Effector memory CD4-positive, alpha-beta T cell (primary cell): ENCODE results near the gene CCM2L.

Source experiments
- DNase-seq, 3 donors: peaks; one replicate each; pipeline ENCODE4 v3.0.0-alpha.2; 2020
- H3K27ac ChIP-seq: 2 replicates; pipeline ENCODE4 v1.7.0; 2013; ENCODE audit warnings: mild to moderate bottlenecking, low read length, moderate library complexity; ENCODE audit not compliant: insufficient read depth, poor library complexity, severe bottlenecking
- H3K27me3 ChIP-seq: replicated peaks from 2 replicates; pipeline ENCODE4 v1.7.0; 2013; ENCODE audit warnings: mild to moderate bottlenecking, low read length; ENCODE audit not compliant: insufficient read depth, control insufficient read depth, poor library complexity, severe bottlenecking
- H3K36me3 ChIP-seq: 2 replicates; pipeline ENCODE4 v1.7.0; 2013; ENCODE audit warnings: mild to moderate bottlenecking, low read length, moderate library complexity; ENCODE audit not compliant: control insufficient read depth, insufficient read depth
- H3K4me1 ChIP-seq: 2 replicates; pipeline ENCODE4 v1.7.0; 2013; ENCODE audit warnings: low read length, mild to moderate bottlenecking; ENCODE audit not compliant: control insufficient read depth, insufficient read depth, poor library complexity, severe bottlenecking
- H3K4me3 ChIP-seq: 2 replicates; pipeline ENCODE4 v1.7.0; 2013; ENCODE audit warnings: low read length, low read depth, mild to moderate bottlenecking; ENCODE audit not compliant: insufficient read depth, poor library complexity, severe bottlenecking
- H3K9me3 ChIP-seq: 2 replicates; pipeline ENCODE4 v1.7.0; 2013; ENCODE audit warnings: mild to moderate bottlenecking, low read length, moderate library complexity; ENCODE audit not compliant: control insufficient read depth

Gene CCM2L

DNA sequence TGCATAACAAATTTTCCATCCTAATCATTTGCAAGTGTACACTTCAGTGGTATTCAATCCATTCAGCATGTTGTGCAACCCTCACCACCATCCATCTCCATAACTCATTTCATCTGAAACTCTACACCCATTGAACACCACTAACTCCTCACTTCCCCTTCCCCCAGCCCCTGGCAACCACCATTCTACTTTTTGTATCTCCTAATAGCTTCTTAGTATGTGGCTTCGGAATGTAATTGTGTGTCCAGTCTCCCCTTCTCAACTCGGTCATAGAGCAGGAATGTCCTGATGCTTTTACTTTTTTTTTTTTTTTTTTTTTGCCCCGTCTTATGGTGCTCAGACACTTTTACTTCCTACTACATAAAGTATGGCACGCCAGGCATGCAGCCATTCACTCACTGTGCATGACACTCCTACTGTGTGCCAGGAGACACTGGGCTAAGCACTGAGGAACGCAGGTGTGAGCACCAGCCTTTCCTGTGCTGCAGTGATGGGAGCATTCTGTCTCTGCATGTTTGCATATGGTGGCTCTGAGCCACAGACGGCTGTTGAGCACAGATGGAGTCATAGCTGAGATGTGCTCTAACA, 57.1 kb downstream of the CCM2L start:
- no peaks in the 10 kb centered on the region for H3K36me3 ChIP-seq
- no peaks in the 10 kb centered on the region for H3K9me3 ChIP-seq
- no peak overlapping the region for H3K27ac ChIP-seq
- DNase-seq, result no peak
- H3K4me1 ChIP-seq, result no peaks in the 10 kb centered on the region
- H3K27me3 ChIP-seq, result no peaks in the 10 kb centered on the region
- no peak overlapping the region for H3K4me3 ChIP-seq

DNA sequence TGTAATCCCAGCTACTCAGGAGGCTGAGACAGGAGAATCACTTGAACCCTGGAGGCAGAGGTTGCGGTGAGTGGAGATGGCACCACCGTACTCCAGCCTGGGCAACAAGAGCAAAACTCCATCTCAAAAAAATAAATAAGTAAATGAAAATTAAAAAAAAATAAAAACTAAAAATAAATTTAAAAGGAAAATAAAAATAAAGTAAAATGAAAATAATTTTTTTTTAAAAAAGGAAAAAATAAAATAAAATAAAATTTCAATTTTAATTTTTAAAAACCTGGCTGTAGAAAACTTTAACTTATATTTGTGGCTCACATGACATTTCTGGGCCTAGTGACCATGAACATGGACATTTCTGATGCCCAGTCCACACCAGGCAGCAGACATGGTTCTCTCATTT, 57.9 kb downstream of the CCM2L start:
- Histone ChIP-seq H3K9me3 (no peaks in the 10 kb centered on the region), H3K27ac (no peak overlapping the region), H3K4me3 (no peak overlapping the region), H3K4me1 (no peaks in the 10 kb centered on the region), H3K27me3 (no peaks in the 10 kb centered on the region), H3K36me3 (no peaks in the 10 kb centered on the region)
- no peak for DNase-seq

DNA sequence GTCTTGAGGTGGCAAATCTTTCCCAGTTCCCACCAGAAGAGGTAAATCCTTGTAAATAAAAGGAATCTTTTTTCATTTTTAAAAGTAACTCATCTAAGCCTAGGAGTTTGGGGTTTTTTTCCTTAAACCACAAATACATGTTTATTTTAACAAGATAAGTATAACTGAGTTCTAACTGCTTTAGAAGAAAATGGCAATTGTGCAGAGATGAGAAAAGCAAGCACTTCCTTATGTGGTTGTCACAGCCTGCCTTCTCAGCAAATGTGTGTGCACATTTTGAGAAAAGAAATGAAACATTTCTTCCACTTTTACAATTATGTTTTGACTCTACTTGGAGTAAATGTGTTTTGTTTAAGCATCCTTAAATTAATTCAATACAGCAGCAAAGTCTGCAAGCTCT, 59.5 kb downstream of the CCM2L start:
- Histone ChIP-seq H3K9me3 (no peaks in the 10 kb centered on the region), H3K27me3 (no peaks in the 10 kb centered on the region), H3K4me3 (no peak overlapping the region), H3K4me1 (no peaks in the 10 kb centered on the region), H3K27ac (no peak overlapping the region), H3K36me3 (no peaks in the 10 kb centered on the region)
- no peak for DNase-seq

DNA sequence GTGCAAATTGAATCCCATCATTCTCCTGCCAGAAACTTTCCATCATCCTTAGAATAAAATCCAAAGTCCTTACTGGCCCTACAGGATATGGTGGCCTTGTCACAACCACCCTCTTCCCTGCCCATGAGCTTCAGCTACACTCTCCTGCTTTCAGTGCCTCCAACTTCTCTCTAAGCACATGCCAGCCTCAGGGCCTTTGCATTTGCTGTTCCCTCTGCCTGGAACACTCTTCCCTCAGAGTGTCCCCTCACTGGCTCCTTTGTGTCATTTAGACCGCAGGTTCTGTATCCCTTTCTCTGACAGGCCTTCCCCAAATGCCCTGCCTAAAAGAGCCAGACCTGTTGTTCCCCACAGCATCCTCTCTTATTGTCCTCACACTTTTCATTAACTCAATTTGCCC, 60.0 kb downstream of the CCM2L start:
- H3K9me3 ChIP-seq, result no peaks in the 10 kb centered on the region
- no peaks in the 10 kb centered on the region for H3K36me3 ChIP-seq
- DNase-seq, result no peak
- no peaks in the 10 kb centered on the region for H3K27me3 ChIP-seq
- no peak overlapping the region for H3K27ac ChIP-seq
- no peaks in the 10 kb centered on the region for H3K4me1 ChIP-seq
- H3K4me3 ChIP-seq, result no peak overlapping the region

DNA sequence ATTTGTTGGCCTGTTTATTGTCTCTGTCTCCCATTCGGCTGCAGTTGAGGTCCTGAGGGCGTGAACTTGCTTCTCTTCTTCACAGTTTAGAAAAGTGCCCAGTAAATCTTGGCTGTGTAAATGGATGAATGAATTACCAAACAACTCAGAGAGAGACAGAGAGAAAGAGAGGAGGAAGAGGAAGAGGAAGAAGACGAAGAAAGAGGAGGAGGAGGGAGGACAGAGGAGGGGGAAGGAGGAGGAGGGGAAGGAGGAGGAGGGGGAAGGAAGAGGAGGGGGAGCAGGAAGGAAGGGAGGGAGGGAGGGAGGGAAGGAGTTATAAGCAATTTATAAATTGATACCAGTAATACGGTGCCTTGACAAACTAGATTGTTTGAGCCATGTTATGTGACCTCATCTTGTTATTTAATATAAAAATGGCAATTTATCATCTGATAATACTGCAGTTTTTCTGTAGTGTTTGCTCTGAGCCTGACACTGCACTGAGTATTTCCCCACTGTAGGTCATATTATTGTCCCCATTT, 60.5 kb downstream of the CCM2L start:
- no peaks in the 10 kb centered on the region for H3K27me3 ChIP-seq
- H3K4me1 ChIP-seq, result no peaks in the 10 kb centered on the region
- H3K36me3 ChIP-seq, result no peaks in the 10 kb centered on the region
- no peak overlapping the region for H3K4me3 ChIP-seq
- H3K9me3 ChIP-seq, result no peaks in the 10 kb centered on the region
- no peak for DNase-seq
- no peak overlapping the region for H3K27ac ChIP-seq

DNA sequence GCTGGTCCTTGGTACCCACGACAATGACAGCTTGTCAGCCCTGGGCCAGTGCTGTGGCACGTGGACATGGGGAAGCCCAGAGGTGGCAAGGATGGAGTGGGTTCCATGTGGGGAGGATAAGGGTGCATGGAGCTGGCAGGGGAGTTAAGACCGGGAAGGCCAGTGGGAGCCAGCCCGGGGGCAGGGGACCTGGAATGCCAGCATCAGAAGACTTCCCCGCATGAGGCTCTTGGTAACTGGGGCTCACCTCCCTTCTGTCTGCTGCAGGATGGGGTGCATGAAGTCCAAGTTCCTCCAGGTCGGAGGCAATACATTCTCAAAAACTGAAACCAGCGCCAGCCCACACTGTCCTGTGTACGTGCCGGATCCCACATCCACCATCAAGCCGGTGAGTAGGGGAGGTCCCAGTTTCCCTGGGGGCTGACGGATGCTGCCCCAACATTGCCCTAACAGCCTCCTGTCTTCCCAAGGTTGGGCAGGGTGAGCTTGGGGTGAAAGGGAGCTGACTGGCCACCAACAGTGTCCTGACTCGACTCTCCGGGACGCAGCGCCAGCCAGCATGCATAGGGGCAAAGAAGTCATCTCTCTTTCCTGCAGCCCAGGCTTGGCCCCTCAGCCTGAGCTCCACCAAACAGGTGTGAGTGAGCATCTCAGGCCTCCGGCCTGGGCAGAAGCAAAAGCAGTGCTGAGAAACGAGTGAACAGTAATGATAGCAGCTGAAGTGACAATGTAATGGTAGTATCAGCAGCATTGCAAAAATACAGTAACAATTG, 61.3 kb downstream of the CCM2L start:
- Histone ChIP-seq H3K4me1 (no peaks in the 10 kb centered on the region), H3K4me3 (no peak overlapping the region), H3K27ac (no peak overlapping the region), H3K9me3 (no peaks in the 10 kb centered on the region), H3K36me3 (no peaks in the 10 kb centered on the region), H3K27me3 (no peaks in the 10 kb centered on the region)
- no peak for DNase-seq

DNA sequence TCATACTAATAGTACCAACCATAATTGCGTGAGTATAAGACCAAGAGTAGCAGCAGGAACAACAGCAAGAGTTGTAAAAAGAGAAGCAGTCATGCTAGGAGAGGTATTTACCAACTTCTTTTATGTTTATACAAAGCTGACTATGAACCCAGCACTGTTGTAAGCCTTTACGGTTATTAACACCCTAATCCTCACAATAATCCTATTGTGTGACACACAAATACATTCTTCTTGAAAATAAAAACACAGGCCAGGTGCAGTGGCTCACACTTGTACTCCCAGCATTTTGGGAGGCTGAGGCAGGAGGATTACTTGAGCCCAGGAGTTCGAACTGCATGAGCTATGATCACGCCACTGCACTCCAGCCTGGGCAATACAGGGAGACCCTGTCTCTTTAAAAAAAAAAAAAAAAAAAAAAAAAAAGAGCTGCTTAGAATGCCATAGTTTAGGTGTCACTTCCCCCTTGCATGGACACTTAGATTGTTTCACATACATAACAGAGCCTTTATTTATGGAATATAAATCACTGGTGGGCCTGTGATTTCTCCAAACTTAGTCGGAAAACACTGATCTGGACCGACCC, 62.0 kb downstream of the CCM2L start:
- H3K27me3 ChIP-seq, result no peaks in the 10 kb centered on the region
- DNase-seq, result no peak
- H3K27ac ChIP-seq, result no peak overlapping the region
- H3K4me3 ChIP-seq, result no peak overlapping the region
- no peaks in the 10 kb centered on the region for H3K9me3 ChIP-seq
- no peaks in the 10 kb centered on the region for H3K36me3 ChIP-seq
- H3K4me1 ChIP-seq, result no peaks in the 10 kb centered on the region

DNA sequence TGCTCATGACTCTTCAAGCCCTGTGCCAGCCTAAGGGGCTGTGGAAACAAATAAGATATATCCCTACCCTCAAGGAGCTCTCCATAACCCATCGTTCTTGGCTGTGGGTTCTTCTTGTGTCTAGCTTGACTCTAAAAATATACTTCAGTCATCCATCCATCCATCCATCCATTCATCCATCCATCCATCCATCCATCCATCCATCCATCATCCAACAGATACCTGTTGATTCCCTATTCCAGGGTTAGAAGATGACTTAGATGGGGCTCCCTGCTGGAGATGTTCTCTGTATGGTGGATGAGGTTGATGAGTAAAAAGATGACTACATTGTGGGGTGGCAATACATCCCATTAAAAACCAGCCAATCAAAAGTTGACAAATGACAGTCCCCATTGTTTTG, 65.3 kb downstream of the CCM2L start:
- Histone ChIP-seq H3K27ac (no peak overlapping the region), H3K27me3 (no peaks in the 10 kb centered on the region), H3K9me3 (no peaks in the 10 kb centered on the region), H3K4me1 (no peaks in the 10 kb centered on the region), H3K36me3 (no peaks in the 10 kb centered on the region), H3K4me3 (no peak overlapping the region)
- DNase-seq, result no peak

DNA sequence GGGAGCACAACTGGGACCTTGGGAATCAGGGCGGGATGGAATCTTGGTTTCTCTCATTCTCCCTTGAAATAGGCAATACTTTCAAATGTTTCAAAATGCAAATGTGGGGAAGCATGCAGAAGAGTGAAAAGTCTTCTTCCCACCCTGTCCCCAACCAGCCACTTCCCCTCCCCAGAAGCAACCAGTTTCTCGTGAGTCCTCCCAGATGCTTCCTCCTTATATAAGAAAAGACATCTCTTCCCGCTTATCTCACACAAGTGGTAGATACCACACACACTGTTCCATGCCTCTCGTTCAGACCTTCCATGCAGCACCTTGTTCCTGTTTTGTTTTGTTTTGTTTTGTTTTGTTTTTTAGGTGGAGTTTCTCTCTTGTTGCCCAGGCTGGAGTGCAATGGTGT, 67.0 kb downstream of the CCM2L start:
- no peaks in the 10 kb centered on the region for H3K4me1 ChIP-seq
- no peaks in the 10 kb centered on the region for H3K9me3 ChIP-seq
- DNase-seq, result no peak
- no peak overlapping the region for H3K27ac ChIP-seq
- H3K27me3 ChIP-seq, result no peaks in the 10 kb centered on the region
- no peak overlapping the region for H3K4me3 ChIP-seq
- no peaks in the 10 kb centered on the region for H3K36me3 ChIP-seq

DNA sequence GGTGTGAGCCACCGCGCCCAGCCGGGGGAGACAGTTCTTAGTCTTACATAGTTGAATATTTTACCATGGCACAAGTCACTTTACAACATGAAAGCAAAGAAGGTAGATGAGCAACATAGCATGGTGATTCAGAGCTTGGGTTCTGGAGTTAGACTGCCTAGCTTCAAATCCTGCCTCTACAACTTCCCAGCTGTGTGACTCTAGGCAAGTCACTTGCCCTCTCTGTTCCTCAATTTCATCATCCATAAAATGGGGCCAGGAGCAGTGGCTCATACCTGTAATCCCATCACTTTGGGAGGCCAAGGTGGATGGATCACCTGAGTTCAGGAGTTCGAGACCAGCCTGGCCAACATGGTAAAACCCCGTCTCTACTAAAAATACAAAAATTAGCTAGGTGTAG, 68.1 kb downstream of the CCM2L start:
- H3K36me3 ChIP-seq, result no peaks in the 10 kb centered on the region
- no peaks in the 10 kb centered on the region for H3K4me1 ChIP-seq
- H3K27ac ChIP-seq, result no peak overlapping the region
- no peak overlapping the region for H3K4me3 ChIP-seq
- no peak for DNase-seq
- H3K9me3 ChIP-seq, result no peaks in the 10 kb centered on the region
- H3K27me3 ChIP-seq, result no peaks in the 10 kb centered on the region
